Hepatocyte (in vitro differentiated cells): ENCODE data around the gene USH1C. TPM values are rescaled to one million over a fixed set of nuclear protein-coding genes. Genes with fewer than 3 reads are reported as not detected.

Experiments
- DNase-seq: peaks from one replicate; pipeline ENCODE4 v3.0.0-alpha.2; 2016; ENCODE audit warnings: low spot score
- H2AFZ ChIP-seq: fragments of 200-600 bp; sonication (generic); 2 replicates; pipeline ENCODE4 v1.6.0; 2016; ENCODE audit warnings: antibody characterized with exemption, mild to moderate bottlenecking
- H3K27ac ChIP-seq: fragments of 200-600 bp; sonication (generic); 2 replicates; pipeline ENCODE4 v1.5.1; 2016; ENCODE audit warnings: mild to moderate bottlenecking
- H3K27me3 ChIP-seq: fragments of 200-600 bp; sonication (generic); 2 replicates; pipeline ENCODE4 v1.6.1; 2016
- H3K36me3 ChIP-seq: fragments of 200-600 bp; sonication (generic); replicated peaks from 2 replicates; pipeline ENCODE4 v1.5.1; 2016; ENCODE audit warnings: low read depth; ENCODE audit not compliant: insufficient read depth
- H3K4me1 ChIP-seq: fragments of 200-600 bp; sonication (generic); 2 replicates; pipeline ENCODE4 v1.5.1; 2016; ENCODE audit warnings: mild to moderate bottlenecking, moderate library complexity; ENCODE audit not compliant: insufficient read depth
- H3K4me2 ChIP-seq: fragments of 200-600 bp; sonication (generic); 2 replicates; pipeline ENCODE4 v1.6.0; 2016
- H3K4me3 ChIP-seq: fragments of 200-600 bp; sonication (generic); 2 replicates; pipeline ENCODE4 v1.5.1; 2016; ENCODE audit warnings: mild to moderate bottlenecking
- H3K79me2 ChIP-seq: fragments of 200-600 bp; sonication (generic); 2 replicates; pipeline ENCODE4 v1.6.0; 2017; ENCODE audit warnings: mild to moderate bottlenecking
- H3K9me2 ChIP-seq: fragments of 200-600 bp; sonication (generic); replicated peaks from 2 replicates; pipeline ENCODE4 v1.6.0; 2017; ENCODE audit warnings: mild to moderate bottlenecking; ENCODE audit not compliant: insufficient read depth
- H3K9me3 ChIP-seq: fragments of 200-600 bp; sonication (generic); 2 replicates; pipeline ENCODE4 v1.5.1; 2016; ENCODE audit warnings: low read depth, mild to moderate bottlenecking
- H4K20me1 ChIP-seq: fragments of 200-600 bp; sonication (generic); 2 replicates; pipeline ENCODE4 v1.6.0; 2016; ENCODE audit warnings: mild to moderate bottlenecking; ENCODE audit not compliant: insufficient read depth, poor library complexity, severe bottlenecking
- EZH2 ChIP-seq: fragments of 200-600 bp; sonication (generic); IDR thresholded peaks from 2 replicates; pipeline ENCODE4 v1.6.1; 2016; ENCODE audit warnings: antibody characterized with exemption, mild to moderate bottlenecking, borderline replicate concordance
- EZH2phosphoT487 ChIP-seq: fragments of 200-600 bp; sonication (generic); IDR thresholded peaks from one replicate; pipeline ENCODE4 v1.6.1; 2018; ENCODE audit warnings: antibody characterized with exemption, mild to moderate bottlenecking, low read depth, moderate library complexity; ENCODE audit not compliant: unreplicated experiment, severe bottlenecking
- WGBS: methylation state at CpG from one replicate; pipeline ENCODE4 v1.1.6; 2016; ENCODE audit warnings: low lambda C conversion rate; ENCODE audit errors: missing lambda C conversion rate; 5-methylcytosine and 5-hydroxymethylcytosine counted together
- polyA plus RNA-seq: library from polyadenylated mRNA; unstranded; fragments of >200 nt; fragmentation: Nextera tagmentation; extraction: Ambion mirVana; gene quantifications from 2 replicates; pipeline ENCODE4 v1.2.1, GENCODE V29; 2016
- total RNA-seq: library from RNA; depleted of rRNA; stranded (reverse); fragments of >200 nt; gene quantifications from 2 replicates; pipeline ENCODE4 v1.2.3, GENCODE V29; 2014
- TF ChIP-seq, protein P1 (sequence below): fragments of 200-600 bp; sonication (generic); IDR thresholded peaks from 2 replicates; pipeline ENCODE4 v1.5.1; 2016; ENCODE audit warnings: antibody characterized with exemption, mild to moderate bottlenecking; ENCODE audit not compliant: poor library complexity

Gene USH1C
- total and polyA plus RNA-seq, 2 experiments from 2014 or later, result 54.3 to 60.6 TPM

DNA sequence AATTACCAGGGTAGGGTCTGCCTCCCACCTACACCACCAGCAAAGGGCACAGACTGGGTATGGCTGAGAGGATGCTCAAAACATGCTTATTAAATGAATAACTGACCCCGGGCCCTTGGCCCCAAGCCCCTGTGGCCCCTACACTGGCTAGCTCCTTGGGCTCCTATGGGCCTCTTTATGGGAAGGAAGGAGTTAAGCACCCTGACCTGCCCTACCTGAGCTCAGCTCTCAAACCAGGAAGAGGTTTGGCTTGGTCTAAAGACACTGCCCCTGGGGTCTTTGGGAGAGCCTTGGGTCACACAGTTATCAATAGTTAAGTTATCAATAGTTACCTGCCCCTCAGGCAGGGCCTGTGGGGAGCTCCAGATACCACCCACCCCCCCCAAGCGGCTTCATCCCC, 1.2 kb downstream of the USH1C start:
- Histone ChIP-seq H3K27ac (peak overlapping the region; percentile 97), H3K27me3 (no peaks in the 10 kb centered on the region), H3K4me3 (peak overlapping the region; percentile 36), H3K9me2 (no peaks in the 10 kb centered on the region), H4K20me1 (peaks cover 11% of the 10 kb centered on the region), H3K36me3 (no peaks in the 10 kb centered on the region), H3K4me1 (peaks cover 22% of the 10 kb centered on the region), H3K9me3 (no peaks in the 10 kb centered on the region), H3K4me2 (peak overlapping the region; percentile 82), H2AFZ (no peak overlapping the region), H3K79me2 (peaks cover 46% of the 10 kb centered on the region)
- no peak for DNase-seq
- 77% methylated on average over 2 of the region's 2 CpGs for WGBS
- TF ChIP-seq EZH2 (no peak), EZH2phosphoT487 (no peak)
- TF ChIP-seq, protein P1, sequence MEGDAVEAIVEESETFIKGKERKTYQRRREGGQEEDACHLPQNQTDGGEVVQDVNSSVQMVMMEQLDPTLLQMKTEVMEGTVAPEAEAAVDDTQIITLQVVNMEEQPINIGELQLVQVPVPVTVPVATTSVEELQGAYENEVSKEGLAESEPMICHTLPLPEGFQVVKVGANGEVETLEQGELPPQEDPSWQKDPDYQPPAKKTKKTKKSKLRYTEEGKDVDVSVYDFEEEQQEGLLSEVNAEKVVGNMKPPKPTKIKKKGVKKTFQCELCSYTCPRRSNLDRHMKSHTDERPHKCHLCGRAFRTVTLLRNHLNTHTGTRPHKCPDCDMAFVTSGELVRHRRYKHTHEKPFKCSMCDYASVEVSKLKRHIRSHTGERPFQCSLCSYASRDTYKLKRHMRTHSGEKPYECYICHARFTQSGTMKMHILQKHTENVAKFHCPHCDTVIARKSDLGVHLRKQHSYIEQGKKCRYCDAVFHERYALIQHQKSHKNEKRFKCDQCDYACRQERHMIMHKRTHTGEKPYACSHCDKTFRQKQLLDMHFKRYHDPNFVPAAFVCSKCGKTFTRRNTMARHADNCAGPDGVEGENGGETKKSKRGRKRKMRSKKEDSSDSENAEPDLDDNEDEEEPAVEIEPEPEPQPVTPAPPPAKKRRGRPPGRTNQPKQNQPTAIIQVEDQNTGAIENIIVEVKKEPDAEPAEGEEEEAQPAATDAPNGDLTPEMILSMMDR, result no peak

- Histone ChIP-seq H3K27me3 (no peaks in the 10 kb centered on the region), H3K4me2 (peak overlapping the region; percentile 82), H2AFZ (no peak overlapping the region), H3K79me2 (peaks cover 54% of the 10 kb centered on the region), H3K36me3 (no peaks in the 10 kb centered on the region), H3K9me3 (no peaks in the 10 kb centered on the region), H3K27ac (peak overlapping the region; percentile 97), H4K20me1 (peaks cover 12% of the 10 kb centered on the region), H3K4me3 (peak overlapping the region; percentile 36), H3K9me2 (no peaks in the 10 kb centered on the region), H3K4me1 (peaks cover 27% of the 10 kb centered on the region)
- peak; percentile 84 for DNase-seq
- TF ChIP-seq EZH2phosphoT487 (no peak), EZH2 (no peak)
- TF ChIP-seq, protein P1, result no peak
- WGBS, result 67% methylated on average over 4 of the region's 4 CpGs
These were observed 2.0 kb downstream of the USH1C start for GRCh38 chr11:17542249-17542648.

DNA sequence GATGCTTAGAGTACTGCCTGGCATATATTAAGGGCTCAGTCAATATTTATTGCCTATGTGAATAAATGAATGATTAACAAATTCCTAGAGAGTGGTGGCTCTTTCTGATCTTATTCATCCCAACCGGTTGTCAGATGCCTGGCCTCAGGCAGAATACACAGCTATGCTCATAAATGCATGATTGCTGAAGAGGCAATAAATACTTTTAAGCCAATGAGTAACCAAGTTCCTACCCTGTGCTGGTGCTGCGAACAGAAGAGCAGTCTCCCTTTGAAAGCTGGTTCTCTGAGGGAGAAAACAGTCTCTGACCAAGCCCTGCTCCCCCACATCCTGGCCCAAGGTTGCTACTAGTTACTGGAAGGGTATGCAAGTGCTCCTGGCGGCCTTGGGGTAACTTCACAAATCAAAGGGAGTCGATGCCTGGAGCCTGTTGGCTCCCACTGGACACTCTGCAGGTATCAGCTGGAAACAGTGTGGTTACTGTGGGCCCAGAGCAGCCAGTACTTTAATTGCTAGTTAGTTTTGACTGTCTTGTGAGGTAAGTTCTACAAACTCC, 2.8 kb downstream of the USH1C start:
- H3K4me3 ChIP-seq, result peak overlapping the region; percentile 10
- H3K36me3 ChIP-seq, result no peaks in the 10 kb centered on the region
- no peaks in the 10 kb centered on the region for H3K27me3 ChIP-seq
- H3K4me1 ChIP-seq, result peaks cover 35% of the 10 kb centered on the region
- H3K79me2 ChIP-seq, result peaks cover 62% of the 10 kb centered on the region
- peak overlapping the region; percentile 97 for H3K27ac ChIP-seq
- TF ChIP-seq, protein P1, result no peak
- TF ChIP-seq EZH2phosphoT487 (no peak), EZH2 (no peak)
- H3K4me2 ChIP-seq, result peak overlapping the region; percentile 82
- no peaks in the 10 kb centered on the region for H3K9me2 ChIP-seq
- no peak overlapping the region for H2AFZ ChIP-seq
- H3K9me3 ChIP-seq, result no peaks in the 10 kb centered on the region
- DNase-seq, result peak; percentile 64
- WGBS, result 39% methylated on average over 4 of the region's 4 CpGs
- H4K20me1 ChIP-seq, result peaks cover 12% of the 10 kb centered on the region
